GM19099 (cell line): Measurements from ENCODE around the gene FAM81B.

Source experiments
- POLR2A ChIP-seq: IDR thresholded peaks from 3 replicates; pipeline ENCODE4 v1.6.1; 2011; ENCODE audit warnings: low read depth; ENCODE audit not compliant: insufficient read length; ENCODE audit errors: extremely low read depth

The FAM81B gene

GRCh38 chr5:95390812-95391492, at the start of gene FAM81B:
TSS of gene FAM81B (plus strand) at chr5:95391366. CDS start at chr5:95391390, 24 bp downstream.
- no peak for TF ChIP-seq POLR2A

DNA sequence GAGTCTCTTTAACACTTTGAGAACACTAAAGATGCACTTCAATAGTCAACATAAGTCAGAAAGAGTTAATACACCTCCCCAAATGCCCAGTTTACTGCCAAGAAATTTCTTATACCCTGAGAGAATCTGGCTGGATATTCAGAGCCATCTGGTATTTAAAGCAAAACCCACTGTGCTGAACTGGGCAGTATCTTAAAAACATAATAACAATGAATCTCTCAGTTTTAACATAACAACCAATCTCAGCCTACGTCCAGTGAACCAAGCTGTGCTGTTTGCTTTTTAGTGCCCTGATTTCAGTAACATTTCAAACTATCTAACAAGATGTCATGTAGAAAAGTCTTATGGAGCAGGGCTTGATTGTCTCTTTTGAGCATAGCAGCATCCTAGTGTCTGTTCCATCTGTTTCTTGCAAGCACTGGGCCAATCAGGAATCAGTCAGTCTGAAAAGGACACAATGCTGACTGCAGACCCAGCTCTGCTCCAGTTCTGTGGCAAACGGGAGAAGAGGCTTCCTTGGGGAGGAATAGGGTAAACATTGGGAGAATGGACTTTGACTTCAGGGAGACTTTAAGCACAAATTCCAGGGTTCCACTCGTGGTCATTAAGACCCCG, 43.6 kb upstream of the FAM81B start:
- no peak for TF ChIP-seq POLR2A

DNA sequence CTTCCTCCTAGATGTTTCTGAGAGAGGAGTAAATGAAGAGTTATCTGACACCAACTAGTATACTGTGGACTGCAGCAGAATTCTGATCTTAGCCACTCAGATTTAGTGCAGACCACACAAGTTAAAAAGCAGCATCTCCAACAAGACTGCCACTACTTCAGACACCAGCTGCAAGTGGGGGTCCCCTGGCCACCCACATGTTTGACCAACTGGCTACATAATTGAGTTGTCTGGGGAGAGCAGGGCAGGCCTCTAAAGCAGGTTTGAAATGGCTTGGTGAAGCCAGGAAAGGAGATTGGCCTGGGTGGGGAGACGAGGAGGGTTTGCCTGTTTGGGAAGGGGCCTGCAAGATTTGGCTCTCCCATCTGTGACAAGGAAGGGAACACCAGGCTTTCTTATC, 40.5 kb upstream of the FAM81B start:
- no peak for TF ChIP-seq POLR2A

- TF ChIP-seq POLR2A = no peak
These were observed 38.5 kb upstream of the FAM81B start for GRCh38 chr5:95352691-95353090.

DNA sequence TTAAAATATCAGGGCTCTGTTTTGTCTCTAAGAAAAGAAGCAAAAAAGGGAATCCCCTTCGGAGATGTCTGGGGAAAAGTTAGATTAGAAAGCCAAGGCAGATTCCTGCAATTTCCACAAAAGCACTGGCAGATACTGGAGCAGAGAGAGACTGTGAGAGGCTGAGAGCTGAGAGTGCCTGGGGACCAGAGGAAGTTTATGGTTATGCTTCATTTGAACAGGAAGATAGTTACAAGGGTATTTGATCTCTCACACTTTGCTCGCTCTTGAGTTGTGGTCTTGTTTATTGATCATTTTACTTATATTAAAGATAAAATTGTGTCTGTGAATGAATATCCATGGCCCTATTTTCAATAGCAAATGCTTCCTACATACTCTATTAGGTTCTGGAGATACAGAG, 32.8 kb upstream of the FAM81B start:
- no peak for TF ChIP-seq POLR2A

DNA sequence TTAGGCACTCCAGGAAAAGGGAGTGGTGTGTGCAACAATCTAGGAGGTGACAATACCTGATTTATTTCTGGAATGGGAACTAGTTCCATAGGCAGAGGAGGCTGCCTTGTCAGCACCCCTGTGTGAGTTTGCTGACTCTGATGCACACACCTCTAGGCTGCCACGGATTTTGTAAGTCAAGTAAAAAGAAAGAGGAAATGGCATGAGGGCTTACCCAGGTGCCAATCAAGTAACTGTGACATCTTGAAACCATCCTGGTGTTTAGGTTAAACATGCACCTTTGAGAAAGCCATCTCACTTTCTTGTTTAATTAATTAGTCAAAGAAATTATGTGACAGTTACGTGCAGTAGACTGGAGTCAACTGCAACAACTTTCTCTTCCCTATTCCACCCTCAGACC, 32.3 kb upstream of the FAM81B start:
- TF ChIP-seq POLR2A = no peak

DNA sequence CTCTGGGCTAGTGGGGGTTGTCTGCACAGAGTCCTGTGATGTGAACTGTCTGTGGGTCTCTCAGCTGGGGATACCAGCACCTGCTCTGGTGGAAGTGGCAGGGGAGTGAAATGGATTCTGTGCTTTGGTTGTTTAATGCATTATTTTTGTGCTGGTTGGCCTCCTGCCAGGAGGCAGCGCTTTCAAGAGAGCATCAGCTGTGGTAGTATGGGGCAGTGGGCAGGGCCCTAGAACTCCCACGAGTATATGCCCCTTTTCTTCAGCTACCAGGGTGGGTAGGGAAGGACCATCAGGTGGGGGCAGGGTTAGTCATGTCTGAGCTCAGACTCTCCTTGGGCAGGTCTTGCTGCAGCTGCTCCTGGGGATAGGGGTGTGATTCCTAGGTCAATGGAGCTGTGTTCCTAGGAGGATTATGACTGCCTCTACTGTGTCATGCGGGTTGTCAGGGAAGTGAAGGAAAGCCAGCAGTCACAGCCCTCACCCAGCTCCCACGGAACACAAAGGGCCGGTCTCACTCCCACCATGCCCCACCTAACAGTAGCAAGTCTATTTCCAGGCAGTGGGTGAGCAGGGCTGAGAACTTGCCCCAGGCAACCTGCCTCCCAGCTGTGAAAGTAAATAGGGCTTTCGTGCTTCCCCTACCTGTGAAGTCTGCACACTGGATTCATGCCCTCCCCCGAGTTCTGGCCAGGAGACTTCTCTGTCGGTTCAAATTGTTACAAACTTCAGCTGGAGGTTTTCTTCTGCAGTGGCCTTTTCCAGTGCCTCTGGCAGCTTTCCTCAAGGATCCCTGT, 25.7 kb upstream of the FAM81B start:
- no peak for TF ChIP-seq POLR2A

GRCh38 chr5:95369782-95370181, 21.4 kb upstream of the FAM81B start:
- TF ChIP-seq POLR2A = no peak

- no peak for TF ChIP-seq POLR2A
These were observed 17.1 kb upstream of the FAM81B start for GRCh38 chr5:95374061-95374460.

DNA sequence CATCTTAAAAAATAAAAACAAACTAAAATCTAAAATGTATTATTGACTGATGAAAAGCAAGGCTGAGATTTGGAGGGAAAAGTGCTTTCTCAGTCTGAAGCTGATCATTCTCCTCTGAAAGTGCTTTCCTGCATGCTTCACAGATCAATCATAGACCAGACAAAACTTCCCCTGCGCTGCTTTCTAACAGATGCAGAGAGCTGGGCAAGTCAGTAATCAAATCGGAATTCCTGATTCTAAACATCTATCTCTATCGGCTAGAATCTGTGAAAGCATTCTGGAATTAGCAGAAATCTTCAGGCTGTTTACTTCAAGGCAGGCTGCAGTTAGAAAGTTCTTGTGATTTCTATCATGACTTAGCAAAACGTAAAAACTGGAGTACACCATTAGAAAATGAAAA, 15.6 kb upstream of the FAM81B start:
- TF ChIP-seq POLR2A = no peak

DNA sequence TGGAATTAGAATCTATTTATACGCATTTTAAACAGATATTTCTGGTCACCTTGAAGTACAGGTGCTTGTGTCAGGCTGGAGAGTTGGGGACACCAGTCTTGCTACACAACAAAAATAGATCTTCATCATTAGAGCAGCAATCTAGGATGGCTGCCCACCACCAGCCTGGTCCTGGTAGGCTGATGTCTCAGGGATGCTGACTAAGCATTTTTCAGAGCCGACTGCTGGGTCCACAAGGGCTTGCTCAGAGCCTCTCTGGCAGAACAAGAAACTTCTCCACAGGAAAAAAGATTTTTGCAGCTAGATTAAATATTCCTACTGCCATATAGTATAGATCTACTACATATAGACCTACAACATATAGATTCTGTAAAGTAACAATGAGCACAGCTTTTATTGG, 12.0 kb upstream of the FAM81B start:
- TF ChIP-seq POLR2A = no peak

- no peak for TF ChIP-seq POLR2A
These were observed 11.0 kb upstream of the FAM81B start for GRCh38 chr5:95380103-95380628.

GRCh38 chr5:95382801-95383200, 8.4 kb upstream of the FAM81B start:
- no peak for TF ChIP-seq POLR2A

- no peak for TF ChIP-seq POLR2A
These were observed 6.5 kb upstream of the FAM81B start for GRCh38 chr5:95384485-95385213.

- no peak for TF ChIP-seq POLR2A
These were observed 5.8 kb upstream of the FAM81B start for GRCh38 chr5:95385334-95385733.
